Upper lobe of right lung (tissue), 1 donor: ENCODE data around the gene ZNF578. TPM values are rescaled to one million over a fixed set of nuclear protein-coding genes. Genes with fewer than 3 reads are reported as not detected.
"Not testable (repeated sequence)": the region's sequence is repeated elsewhere in the genome, so short reads cannot be mapped to it uniquely, and the experiment has no call there.

Experiments
- ATAC-seq: fragments of 200-7000 bp; cut with Tn5 transposase; one replicate; pipeline ENCODE4 v1.9.1; 2020; ENCODE audit warnings: mild to moderate bottlenecking, moderate library complexity
- DNase-seq: peaks from one replicate; pipeline ENCODE4 v3.0.0-alpha.2; 2020
- H3K27ac ChIP-seq: fragments of 200-600 bp; one replicate; pipeline ENCODE4 v1.8.0; 2022
- H3K27me3 ChIP-seq: fragments of 200-600 bp; one replicate; pipeline ENCODE4 v1.8.0; 2022; ENCODE audit warnings: mild to moderate bottlenecking
- H3K36me3 ChIP-seq: fragments of 200-600 bp; one replicate; pipeline ENCODE4 v1.8.0; 2022
- H3K4me1 ChIP-seq: fragments of 200-600 bp; one replicate; pipeline ENCODE4 v1.8.0; 2022
- H3K4me3 ChIP-seq: fragments of 200-600 bp; one replicate; pipeline ENCODE4 v1.8.0; 2022; ENCODE audit warnings: mild to moderate bottlenecking
- H3K9me3 ChIP-seq: fragments of 200-600 bp; one replicate; pipeline ENCODE4 v1.8.0; 2022
- CTCF ChIP-seq: fragments of 200-600 bp; IDR thresholded peaks from one replicate; pipeline ENCODE4 v1.8.0; 2022; ENCODE audit warnings: antibody characterized with exemption
- intact Hi-C: fragments of 100-400 bp; cut with DNase I; formaldehyde crosslinking; loops from one replicate; pipeline ENCODE4 v1.11.0; 2022
- total RNA-seq: library from RNA; stranded (reverse); fragmentation: NEBNext Ultra II Directional; extraction: Animal tissue kit (Norgen Biotek cat#: 25700); gene quantifications from one replicate; pipeline ENCODE4 v1.2.1, GENCODE V29; 2021
- donor health status: DM: no; HTN: yes; CAD: no; lungs with severe emphysema.

ZNF578 gene
- total RNA-seq, 1 donor from 2014 or later: 1.5 TPM

GRCh38 chr19:52444506-52444905 lies 8.8 kb upstream of the ZNF578 start:
- peaks cover 41% of the 10 kb centered on the region for H3K9me3 ChIP-seq
- H3K27ac ChIP-seq: no peak overlapping the region
- intact Hi-C loops: no loop called here
- H3K36me3 ChIP-seq: no peaks in the 10 kb centered on the region
- no peaks in the 10 kb centered on the region for H3K27me3 ChIP-seq
- no peaks in the 10 kb centered on the region for H3K4me1 ChIP-seq
- DNase-seq (no peak), ATAC-seq (no peak)
- TF ChIP-seq CTCF: no peak
- H3K4me3 ChIP-seq: no peak overlapping the region

GRCh38 chr19:52451241-52451640 lies 2.1 kb upstream of the ZNF578 start:
- peaks cover 52% of the 10 kb centered on the region for H3K9me3 ChIP-seq
- DNase-seq (no peak), ATAC-seq (no peak)
- no peak overlapping the region for H3K27ac ChIP-seq
- intact Hi-C loops: no loop called here
- no peaks in the 10 kb centered on the region for H3K27me3 ChIP-seq
- no peaks in the 10 kb centered on the region for H3K36me3 ChIP-seq
- no peaks in the 10 kb centered on the region for H3K4me1 ChIP-seq
- TF ChIP-seq CTCF: no peak
- no peak overlapping the region for H3K4me3 ChIP-seq

GRCh38 chr19:52464798-52465470 lies 11.6 kb downstream of the ZNF578 start:
- TF ChIP-seq CTCF: no peak
- H3K27ac ChIP-seq: no peak overlapping the region
- H3K27me3 ChIP-seq: no peaks in the 10 kb centered on the region
- H3K36me3 ChIP-seq: no peaks in the 10 kb centered on the region
- ATAC-seq: no peak
- H3K4me1 ChIP-seq: no peaks in the 10 kb centered on the region
- H3K4me3 ChIP-seq: no peak overlapping the region
- intact Hi-C loops: no loop called here
- peaks cover 79% of the 10 kb centered on the region for H3K9me3 ChIP-seq
- no peak for DNase-seq

- H3K27ac ChIP-seq: no peak overlapping the region
- H3K4me1 ChIP-seq: no peaks in the 10 kb centered on the region
- DNase-seq: no peak
- no peaks in the 10 kb centered on the region for H3K27me3 ChIP-seq
- ATAC-seq: no peak
- no peaks in the 10 kb centered on the region for H3K36me3 ChIP-seq
- peaks cover 96% of the 10 kb centered on the region for H3K9me3 ChIP-seq
- intact Hi-C loops: no loop called here
- TF ChIP-seq CTCF: no peak
- H3K4me3 ChIP-seq: no peak overlapping the region
Observed at GRCh38 chr19:52473655-52474350, 20.4 kb downstream of the ZNF578 start.

- H3K27ac ChIP-seq: no peak overlapping the region
- H3K4me3 ChIP-seq: no peak overlapping the region
- TF ChIP-seq CTCF: no peak
- no peaks in the 10 kb centered on the region for H3K27me3 ChIP-seq
- peaks cover 96% of the 10 kb centered on the region for H3K9me3 ChIP-seq
- DNase-seq: no peak
- intact Hi-C loops: no loop called here
- no peaks in the 10 kb centered on the region for H3K4me1 ChIP-seq
- no peak for ATAC-seq
- H3K36me3 ChIP-seq: no peaks in the 10 kb centered on the region
Observed at GRCh38 chr19:52474351-52475127, 21.2 kb downstream of the ZNF578 start.

- H3K36me3 ChIP-seq, H3K27me3 ChIP-seq, DNase-seq, H3K27ac ChIP-seq, H3K4me1 ChIP-seq, H3K4me3 ChIP-seq, ATAC-seq, intact Hi-C loops: not testable (repeated sequence)
- H3K9me3 ChIP-seq: peaks cover 52% of the 10 kb centered on the region
Observed at GRCh38 chr19:52484111-52484743, 30.9 kb downstream of the ZNF578 start.

- H3K4me3 ChIP-seq, intact Hi-C loops, ATAC-seq, DNase-seq, H3K27me3 ChIP-seq, H3K4me1 ChIP-seq, H3K27ac ChIP-seq, H3K36me3 ChIP-seq: not testable (repeated sequence)
- H3K9me3 ChIP-seq: peaks cover 43% of the 10 kb centered on the region
Observed at GRCh38 chr19:52485064-52485463, 31.7 kb downstream of the ZNF578 start.

GRCh38 chr19:52485561-52486240 lies 32.3 kb downstream of the ZNF578 start:
- H3K36me3 ChIP-seq, intact Hi-C loops, H3K4me1 ChIP-seq, H3K27me3 ChIP-seq, H3K27ac ChIP-seq, H3K4me3 ChIP-seq, DNase-seq, ATAC-seq: not testable (repeated sequence)
- peaks cover 37% of the 10 kb centered on the region for H3K9me3 ChIP-seq
